Mucosa of stomach (tissue), 1 donor: ENCODE data around the gene GABRR3.

Experiments used
- H3K27me3 ChIP-seq: one replicate; pipeline ENCODE4 v1.7.0; 2013; ENCODE audit warnings: mild to moderate bottlenecking, low read length; ENCODE audit not compliant: control insufficient read depth, insufficient read depth
- H3K36me3 ChIP-seq: one replicate; pipeline ENCODE4 v1.7.0; 2013; ENCODE audit warnings: low read length; ENCODE audit not compliant: control insufficient read depth, insufficient read depth
- H3K4me1 ChIP-seq: one replicate; pipeline ENCODE4 v1.7.0; 2013; ENCODE audit warnings: mild to moderate bottlenecking, low read length; ENCODE audit not compliant: control insufficient read depth, insufficient read depth
- H3K4me3 ChIP-seq: one replicate; pipeline ENCODE4 v1.7.0; 2013; ENCODE audit warnings: low read length
- H3K9ac ChIP-seq: one replicate; pipeline ENCODE4 v1.7.0; 2013; ENCODE audit warnings: mild to moderate bottlenecking, low read length, moderate library complexity
- H3K9me3 ChIP-seq: one replicate; pipeline ENCODE4 v1.7.0; 2013; ENCODE audit warnings: mild to moderate bottlenecking, low read length, moderate library complexity; ENCODE audit not compliant: control insufficient read depth
- donor health status: Pancreatic carcinoma.

GABRR3 gene

DNA sequence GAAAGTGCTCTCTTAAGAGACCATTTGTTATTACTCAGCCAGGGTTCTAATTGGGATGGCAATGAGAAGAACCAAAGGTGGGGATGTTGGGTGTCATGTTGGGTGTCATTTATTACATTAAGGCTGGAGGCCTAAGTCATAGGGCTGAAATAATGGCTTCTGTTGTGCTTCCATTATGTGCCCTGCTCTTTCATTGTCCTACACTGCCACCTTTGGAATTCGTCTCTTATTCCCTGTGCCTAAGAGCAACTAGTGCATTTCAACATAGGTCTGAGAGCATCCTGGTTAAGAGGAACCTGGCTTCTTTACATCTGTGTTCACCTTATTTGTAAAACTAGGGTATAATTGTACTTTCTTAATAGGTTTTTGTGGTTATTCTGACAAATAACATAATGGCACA, 95.1 kb downstream of the GABRR3 start:
- Histone ChIP-seq H3K9me3 (no peaks in the 10 kb centered on the region), H3K36me3 (no peaks in the 10 kb centered on the region), H3K27me3 (no peaks in the 10 kb centered on the region)

GRCh38 chr3:97939401-97939800, 95.7 kb downstream of the GABRR3 start:
- H3K4me1 ChIP-seq: no peaks in the 10 kb centered on the region
- H3K4me3 ChIP-seq: no peak overlapping the region
- no peak overlapping the region for H3K9ac ChIP-seq
- H3K36me3 ChIP-seq: no peaks in the 10 kb centered on the region
- H3K27me3 ChIP-seq: no peaks in the 10 kb centered on the region
- no peaks in the 10 kb centered on the region for H3K9me3 ChIP-seq

More for the DNA sequence above, 95.1 kb downstream of the GABRR3 start:
- H3K9ac ChIP-seq: no peak overlapping the region
- no peak overlapping the region for H3K4me3 ChIP-seq
- H3K4me1 ChIP-seq: no peaks in the 10 kb centered on the region

DNA sequence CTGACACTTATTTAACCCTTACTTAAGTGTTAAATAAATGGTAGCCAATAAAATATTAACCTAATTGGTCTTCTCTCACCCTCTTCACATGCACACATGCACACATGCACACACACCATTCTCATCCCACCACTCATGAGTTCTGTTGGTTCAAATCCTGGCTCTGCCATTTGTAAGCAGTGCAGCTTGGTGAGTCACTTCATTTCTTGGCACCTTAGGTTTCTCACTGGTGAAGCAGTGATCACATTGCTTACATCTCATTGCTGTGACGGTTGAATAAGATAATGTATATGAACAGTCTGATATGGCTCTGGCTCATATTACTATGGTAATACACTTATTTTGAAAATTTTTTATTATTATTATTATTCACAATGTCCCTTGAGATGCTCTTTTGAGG, 96.7 kb downstream of the GABRR3 start:
- no peaks in the 10 kb centered on the region for H3K27me3 ChIP-seq
- no peak overlapping the region for H3K9ac ChIP-seq
- no peaks in the 10 kb centered on the region for H3K4me1 ChIP-seq
- no peak overlapping the region for H3K4me3 ChIP-seq
- no peaks in the 10 kb centered on the region for H3K9me3 ChIP-seq
- H3K36me3 ChIP-seq: no peaks in the 10 kb centered on the region

- Histone ChIP-seq H3K36me3 (no peaks in the 10 kb centered on the region), H3K9ac (no peak overlapping the region)
Observed at GRCh38 chr3:97937205-97937604, 97.9 kb downstream of the GABRR3 start.

GRCh38 chr3:97935842-97936241, 99.3 kb downstream of the GABRR3 start:
- Histone ChIP-seq H3K4me1 (no peaks in the 10 kb centered on the region), H3K27me3 (no peaks in the 10 kb centered on the region), H3K36me3 (no peaks in the 10 kb centered on the region), H3K9ac (no peak overlapping the region), H3K4me3 (no peak overlapping the region), H3K9me3 (no peaks in the 10 kb centered on the region)

More at GRCh38 chr3:97937205-97937604, 97.9 kb downstream of the GABRR3 start:
- no peaks in the 10 kb centered on the region for H3K27me3 ChIP-seq
- H3K4me3 ChIP-seq: no peak overlapping the region
- H3K4me1 ChIP-seq: no peaks in the 10 kb centered on the region
- H3K9me3 ChIP-seq: no peaks in the 10 kb centered on the region
